ENCODE data around the gene TIMM10B.

- TF ChIP-seq CTCF (IDR thresholded peaks at IDR 0.05; ENCODE audit: low read length): no peak
- no peak for TF ChIP-seq EZH2 (IDR thresholded peaks at IDR 0.05; ENCODE audit: borderline replicate concordance, low read length)
These were observed 35.6 kb downstream of the TIMM10B start for GRCh38 chr11:6516865-6517264.
